HepG2 (cell line): ENCODE data around the gene AKR1C2. TPM values are rescaled to one million over a fixed set of nuclear protein-coding genes. Genes with fewer than 3 reads are reported as not detected.

Experiments used
- ATF6 ChIP-seq: sonication (generic); formaldehyde crosslinking; conservative IDR thresholded peaks from 2 replicates; pipeline ENCODE4 v1.4.0; 2020; ENCODE audit warnings: missing genetic modification reagents
- CAMTA2 ChIP-seq: sonication (generic); formaldehyde crosslinking; IDR thresholded peaks from 2 replicates; pipeline ENCODE4 v1.4.0; 2020; ENCODE audit warnings: mild to moderate bottlenecking, missing genetic modification reagents, borderline replicate concordance
- CCAR2 ChIP-seq: fragments of 200-400 bp; formaldehyde crosslinking; optimal IDR thresholded peaks from 2 replicates; pipeline ENCODE3; 2018; ENCODE audit warnings: low read depth, mild to moderate bottlenecking, low read length, moderate library complexity
- CENPBD1 ChIP-seq: sonication (generic); formaldehyde crosslinking; IDR thresholded peaks from 2 replicates; pipeline ENCODE4 v1.8.0; 2022; ENCODE audit warnings: missing genetic modification reagents, low read depth, mild to moderate bottlenecking, borderline replicate concordance
- CTCF ChIP-seq: sonication (generic); formaldehyde crosslinking; IDR thresholded peaks from 2 replicates; pipeline ENCODE4 v1.5.0; 2020; ENCODE audit warnings: mild to moderate bottlenecking, missing genetic modification reagents, moderate library complexity
- FOXA1 ChIP-seq, 2 experiments: fragments of 450-650 bp in 1 of 2; sonication (generic) in 1 of 2; formaldehyde crosslinking in 1 of 2; IDR thresholded peaks; 2 replicates each; pipeline versions ENCODE4 v1.4.0 to v1.6.1; 2016 to 2020; ENCODE audit warnings: missing genetic modification reagents in 1 of 2
- GATAD2A ChIP-seq: IDR thresholded peaks from 2 replicates; pipeline ENCODE4 v1.6.1; 2016
- MLLT10 ChIP-seq: sonication (generic); formaldehyde crosslinking; IDR thresholded peaks from 2 replicates; pipeline ENCODE4 v1.4.0; 2020; ENCODE audit warnings: missing genetic modification reagents
- MLXIP ChIP-seq: sonication (generic); formaldehyde crosslinking; IDR thresholded peaks from 2 replicates; pipeline ENCODE4 v1.9.0; 2021; ENCODE audit warnings: missing genetic modification reagents, borderline replicate concordance
- SIX1 ChIP-seq: sonication (generic); formaldehyde crosslinking; IDR thresholded peaks from 2 replicates; pipeline ENCODE4 v1.4.0; 2020; ENCODE audit warnings: missing genetic modification reagents, borderline replicate concordance
- STAG1 ChIP-seq: sonication (generic); formaldehyde crosslinking; IDR thresholded peaks from 2 replicates; pipeline ENCODE4 v1.4.0; 2020; ENCODE audit warnings: missing genetic modification reagents
- TCF7L2 ChIP-seq: IDR thresholded peaks from 2 replicates; pipeline ENCODE4 v1.6.1; 2011; ENCODE audit warnings: mild to moderate bottlenecking, low read depth, low read length, moderate library complexity
- THAP7 ChIP-seq: sonication (generic); formaldehyde crosslinking; IDR thresholded peaks from 2 replicates; pipeline ENCODE4 v1.8.1; 2023; ENCODE audit warnings: mild to moderate bottlenecking, missing genetic modification reagents
- ZBTB1 ChIP-seq: sonication (generic); formaldehyde crosslinking; IDR thresholded peaks from 2 replicates; pipeline ENCODE4 v1.4.0; 2020; ENCODE audit warnings: missing genetic modification reagents, borderline replicate concordance
- ZBTB26 ChIP-seq: IDR thresholded peaks from 2 replicates; pipeline ENCODE4 v1.6.1; 2016; ENCODE audit warnings: missing compliant biosample characterization, missing genetic modification reagents, borderline replicate concordance
- ZNF143 ChIP-seq: sonication (generic); formaldehyde crosslinking; IDR thresholded peaks from 2 replicates; pipeline ENCODE4 v1.4.0; 2020; ENCODE audit warnings: missing genetic modification reagents
- ZNF234 ChIP-seq: sonication (generic); formaldehyde crosslinking; conservative IDR thresholded peaks from 2 replicates; pipeline ENCODE4 v1.5.1; 2020; ENCODE audit warnings: mild to moderate bottlenecking, missing genetic modification reagents
- ZNF44 ChIP-seq: sonication (generic); formaldehyde crosslinking; IDR thresholded peaks from 2 replicates; pipeline ENCODE4 v1.5.1; 2020; ENCODE audit warnings: mild to moderate bottlenecking, missing genetic modification reagents
- ZNF619 ChIP-seq: sonication (generic); formaldehyde crosslinking; IDR thresholded peaks from 2 replicates; pipeline ENCODE4 v1.4.0; 2020; ENCODE audit warnings: mild to moderate bottlenecking, missing genetic modification reagents
- polyA plus RNA-seq, 8 experiments: library from polyadenylated mRNA; depleted of rRNA in 3 of 8; stranded (reverse) in 7 of 8; unstranded in 1 of 8; fragments of >200 nt; fragmentation: Illumina TruSeq in 4 of 8; extraction: Trizol in 4 of 8; gene quantifications; 2 replicates each; pipeline versions ENCODE4 v1.2.1 to v1.2.3, GENCODE V29; 2011 to 2016; ENCODE audit warnings: low read depth in 4 of 8, missing spikeins in 1 of 8, mixed read lengths in 1 of 8; ENCODE audit not compliant: insufficient read depth in 1 of 8
- total RNA-seq, 5 experiments: library from RNA; depleted of rRNA; stranded (reverse); fragments of >200 nt; fragmentation: Illumina TruSeq; extraction: Trizol; gene quantifications; 2 replicates each; pipeline ENCODE4 v1.2.3, GENCODE V29; 2016; ENCODE audit warnings: low read depth in 1 of 5

The AKR1C2 gene
- total and polyA plus RNA-seq, 2 of the 13 experiments (the other 11 are each of a cell fraction or from before 2014, with no cell fraction given) = 140 to 900 TPM

- TF ChIP-seq ZBTB26 (no peak), ZNF619 (CRISPR knock-in tag) (no peak), TCF7L2 (no peak), MLLT10 (CRISPR knock-in tag) (no peak), ZNF44 (no peak), ZNF234 (no peak), CCAR2 (no peak), STAG1 (CRISPR knock-in tag) (peak; percentile 71), CENPBD1 (CRISPR knock-in tag) (no peak), MLXIP (CRISPR knock-in tag) (no peak), ZNF143 (CRISPR knock-in tag) (no peak), SIX1 (CRISPR knock-in tag) (no peak), THAP7 (CRISPR knock-in tag) (no peak), CTCF (CRISPR knock-in tag) (peak; percentile 59), ZBTB1 (CRISPR knock-in tag) (no peak), GATAD2A (CRISPR knock-in tag) (peak; percentile 44; the same call in 1 of the 2 replicates), ATF6 (no peak), FOXA1 (IDR thresholded peaks at IDR 0.05) (no peak), FOXA1 (CRISPR knock-in tag; IDR thresholded peaks at IDR 0.05) (peak; percentile 41), CAMTA2 (CRISPR knock-in tag) (no peak)
Measured at GRCh38 chr10:5014936-5015335, 11.3 kb upstream of the AKR1C2 start (continued).
